OCI-M2 (cell line): Measurements from ENCODE around the gene RCOR3.

Source experiments
- DNase-seq: peaks from one replicate; lab custom pipeline; 2025; ENCODE audit not compliant: unreplicated experiment; lab: John Stamatoyannopoulos, UW

Gene RCOR3

GRCh38 chr1:211323156-211324063, 64.2 kb downstream of the RCOR3 start:
- peak; percentile 7 for DNase-seq

GRCh38 chr1:211324992-211325775, 66.0 kb downstream of the RCOR3 start:
- no peak for DNase-seq

GRCh38 chr1:211326140-211326527, 67.0 kb downstream of the RCOR3 start:
- DNase-seq: no peak

GRCh38 chr1:211326528-211327345, 67.6 kb downstream of the RCOR3 start, which contains the start of gene TRAF5:
Gene TRAF5, plus strand, starts transcription at chr1:211326833. Its CDS starts 26,407 bp downstream, at chr1:211353240.
- no peak for DNase-seq

- DNase-seq: no peak
Measured at GRCh38 chr1:211327346-211327921, 68.3 kb downstream of the RCOR3 start.

GRCh38 chr1:211328084-211328694, 69.0 kb downstream of the RCOR3 start:
- no peak for DNase-seq

- DNase-seq: no peak
Measured at GRCh38 chr1:211328866-211329475, 69.8 kb downstream of the RCOR3 start.

GRCh38 chr1:211329764-211330201, 70.6 kb downstream of the RCOR3 start:
- DNase-seq: no peak

- DNase-seq: no peak
Measured at GRCh38 chr1:211330282-211330936, 71.2 kb downstream of the RCOR3 start.

GRCh38 chr1:211331011-211331709, 72.0 kb downstream of the RCOR3 start:
- no peak for DNase-seq

GRCh38 chr1:211332036-211332616, 73.0 kb downstream of the RCOR3 start:
- DNase-seq: no peak

- DNase-seq: no peak
Measured at GRCh38 chr1:211332830-211333229, 73.7 kb downstream of the RCOR3 start.

GRCh38 chr1:211333906-211334305, 74.7 kb downstream of the RCOR3 start:
- no peak for DNase-seq

- DNase-seq: no peak
Measured at GRCh38 chr1:211334986-211335385, 75.8 kb downstream of the RCOR3 start.

GRCh38 chr1:211335522-211336157, 76.5 kb downstream of the RCOR3 start:
- DNase-seq: no peak

- no peak for DNase-seq
Measured at GRCh38 chr1:211336161-211336560, 77.0 kb downstream of the RCOR3 start.

- DNase-seq: no peak
Measured at GRCh38 chr1:211336775-211337174, 77.6 kb downstream of the RCOR3 start.
